Brain microvascular endothelial cell (primary cell): ENCODE measurements around the gene SORBS1.

ENCODE experiments used
- DNase-seq: peaks from one replicate; pipeline ENCODE4 v3.0.0-alpha.2; 2020
- H3K27ac ChIP-seq: fragments of 250-450 bp; sonication (Bioruptor Pico); 2 replicates; pipeline ENCODE4 v1.5.1; 2020; ENCODE audit warnings: mild to moderate bottlenecking, moderate library complexity
- H3K27me3 ChIP-seq: fragments of 250-450 bp; sonication (Bioruptor Pico); replicated peaks from 2 replicates; pipeline ENCODE4 v1.5.1; 2020; ENCODE audit warnings: mild to moderate bottlenecking
- H3K36me3 ChIP-seq: fragments of 250-450 bp; sonication (Bioruptor Pico); replicated peaks from 2 replicates; pipeline ENCODE4 v1.5.1; 2020; ENCODE audit warnings: mild to moderate bottlenecking
- H3K4me3 ChIP-seq: 2 replicates; pipeline ENCODE4 v1.5.1; 2011; ENCODE audit warnings: low read depth, mild to moderate bottlenecking, control low read depth, low read length, moderate library complexity
- CTCF ChIP-seq: IDR thresholded peaks from 2 replicates; pipeline ENCODE4 v1.5.1; 2011; ENCODE audit warnings: low read depth, mild to moderate bottlenecking, moderate library complexity, low read length, control low read depth, inconsistent platforms; ENCODE audit errors: missing control alignments
- in situ Hi-C: cut with HindIII; loops from 2 replicates; pipeline ENCODE4 v1.10.0; 2017; ENCODE audit warnings: low sequenced_read_pairs, low pct_ligation_motif_present

SORBS1 gene

DNA sequence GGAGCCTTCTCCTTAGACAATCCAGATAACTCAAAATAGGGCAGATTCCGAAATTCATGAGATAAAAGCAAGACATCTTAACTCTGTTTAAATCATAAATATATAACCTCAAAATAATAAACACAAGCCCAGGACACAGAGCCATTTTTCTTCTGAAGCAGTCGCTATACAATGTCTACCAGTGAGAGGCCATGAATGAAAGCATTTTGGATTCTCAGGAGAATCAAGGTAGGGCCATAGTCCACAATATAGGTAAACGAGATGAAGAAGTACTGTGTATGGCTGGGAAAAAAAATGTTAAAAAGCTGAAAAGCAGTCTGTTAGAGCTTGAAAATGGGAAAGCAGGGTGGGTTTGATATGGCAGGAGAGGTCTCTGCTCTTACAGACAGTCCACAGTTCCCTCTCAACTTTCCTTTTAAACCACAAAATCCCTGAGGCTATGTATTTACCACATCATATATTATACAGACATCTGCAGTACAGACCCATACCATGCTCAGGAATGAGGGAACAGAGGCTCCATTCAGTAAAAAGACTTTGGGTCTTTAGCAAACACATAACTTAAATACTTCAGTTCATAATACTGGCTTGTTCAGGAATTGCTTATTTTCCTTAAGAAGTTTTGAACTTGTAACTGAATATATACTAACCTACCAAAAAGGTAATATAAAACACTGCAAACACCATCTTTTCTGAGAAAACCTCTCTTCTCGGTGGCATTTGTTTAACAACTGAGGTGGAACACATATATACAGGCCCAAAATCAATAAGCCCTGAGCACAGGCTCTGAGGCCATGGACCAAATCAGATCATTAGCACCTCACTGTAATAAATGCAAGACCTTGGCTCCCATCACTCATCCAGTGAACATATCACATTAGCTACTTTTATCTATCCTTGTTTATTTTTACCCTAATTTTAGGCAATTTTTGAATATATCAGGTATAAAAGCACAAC lies 109.3 kb downstream of the SORBS1 start:
- H3K4me3 ChIP-seq: no peak overlapping the region
- no peak overlapping the region for H3K27ac ChIP-seq
- in situ Hi-C loops: no loop called here
- no peak for TF ChIP-seq CTCF
- H3K36me3 ChIP-seq: no peaks in the 10 kb centered on the region
- H3K27me3 ChIP-seq: no peaks in the 10 kb centered on the region
- no peak for DNase-seq

- Histone ChIP-seq H3K4me3 (no peak overlapping the region), H3K27ac (no peak overlapping the region), H3K27me3 (no peaks in the 10 kb centered on the region), H3K36me3 (no peaks in the 10 kb centered on the region)
- in situ Hi-C loops: no loop called here
- DNase-seq: no peak
- TF ChIP-seq CTCF: no peak
These were observed 110.0 kb downstream of the SORBS1 start for GRCh38 chr10:95451150-95451549.

DNA sequence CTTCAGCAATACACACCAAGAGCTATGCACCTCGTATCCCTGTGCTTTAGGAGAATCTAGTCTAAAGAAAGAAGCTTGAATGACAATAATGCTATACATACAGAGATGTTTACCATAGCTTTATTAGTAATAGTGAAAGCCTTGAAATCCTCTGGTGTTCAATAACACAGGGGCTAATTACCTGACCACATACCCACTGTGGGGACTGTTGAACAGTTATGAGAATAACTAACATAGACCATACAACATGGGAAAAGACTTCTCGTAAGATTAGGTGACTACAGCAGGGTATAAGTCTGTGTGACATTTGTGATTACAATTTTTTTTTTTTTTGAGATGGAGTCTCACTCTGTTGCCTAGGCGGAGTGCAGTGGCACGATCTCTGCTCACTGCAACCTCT lies 111.0 kb downstream of the SORBS1 start:
- Histone ChIP-seq H3K27me3 (no peaks in the 10 kb centered on the region), H3K4me3 (no peak overlapping the region), H3K36me3 (no peaks in the 10 kb centered on the region), H3K27ac (no peak overlapping the region)
- no peak for DNase-seq
- in situ Hi-C loops: no loop called here
- TF ChIP-seq CTCF: no peak

GRCh38 chr10:95447685-95448084 lies 113.5 kb downstream of the SORBS1 start:
- H3K36me3 ChIP-seq: no peaks in the 10 kb centered on the region
- TF ChIP-seq CTCF: no peak
- no peak overlapping the region for H3K27ac ChIP-seq
- H3K4me3 ChIP-seq: no peak overlapping the region
- H3K27me3 ChIP-seq: no peaks in the 10 kb centered on the region
- in situ Hi-C loops: no loop called here
- DNase-seq: no peak

GRCh38 chr10:95445837-95446486 lies 115.2 kb downstream of the SORBS1 start:
- no peak overlapping the region for H3K4me3 ChIP-seq
- H3K27ac ChIP-seq: no peak overlapping the region
- in situ Hi-C loops: no loop called here
- H3K27me3 ChIP-seq: no peaks in the 10 kb centered on the region
- peak; percentile 58 for DNase-seq
- H3K36me3 ChIP-seq: no peaks in the 10 kb centered on the region
- peak; percentile 89 for TF ChIP-seq CTCF
